Stomach (tissue), 9 donors: ENCODE data around the gene IFNAR1. TPM values are rescaled to one million over a fixed set of nuclear protein-coding genes. Genes with fewer than 3 reads are reported as not detected.

Experiments
- DNase-seq, 2 donors: peaks; one replicate each; pipeline versions ENCODE4 v3.0.0 to v3.0.0-alpha.2; 2013 to 2019
- H3K27ac ChIP-seq, 5 donors: fragments of 200-600 bp in 4 of 5; sonication (generic) in 4 of 5; one replicate each; pipeline ENCODE4 v1.5.1; 2013 to 2019; ENCODE audit warnings: mild to moderate bottlenecking in 1 of 5, moderate library complexity in 1 of 5
- H3K27me3 ChIP-seq, 3 donors: fragments of 200-600 bp; sonication (generic); one replicate each; pipeline ENCODE4 v1.5.1; 2017 to 2019; ENCODE audit warnings: mixed run types in 1 of 3
- H3K36me3 ChIP-seq, 4 donors: fragments of 200-600 bp; sonication (generic); 1 replicate in 3 of 4; 2 replicates in 1 of 4; pipeline ENCODE4 v1.5.1; 2016 to 2019
- H3K4me1 ChIP-seq, 4 donors: fragments of 200-600 bp; sonication (generic); one replicate each; pipeline ENCODE4 v1.5.1; 2016 to 2019
- H3K4me3 ChIP-seq, 4 donors: fragments of 200-600 bp; sonication (generic) in 3 of 4; one replicate each; pipeline ENCODE4 v1.5.1; 2016 to 2019; ENCODE audit warnings: mild to moderate bottlenecking in 1 of 4
- H3K9me3 ChIP-seq, 4 donors: fragments of 200-600 bp; sonication (generic); one replicate each; pipeline ENCODE4 v1.5.1; 2016 to 2019
- CTCF ChIP-seq, 7 experiments: fragments of 450-650 bp in 4 of 7; fragments of 200-600 bp in 3 of 7; sonication (generic) in 3 of 7; IDR thresholded peaks; one replicate each; pipeline ENCODE4 v1.5.1; 2016 to 2019; ENCODE audit warnings: antibody characterized with exemption in 7 of 7, control low read depth in 2 of 7, mild to moderate bottlenecking in 1 of 7
- EP300 ChIP-seq: sonication (generic); formaldehyde crosslinking; IDR thresholded peaks from one replicate; pipeline ENCODE4 v1.6.1; 2017; ENCODE audit warnings: antibody characterized with exemption
- POLR2A ChIP-seq, 4 donors: fragments of 450-650 bp; IDR thresholded peaks; one replicate each; pipeline ENCODE4 v1.6.1; 2016; ENCODE audit warnings: antibody characterized with exemption in 4 of 4, control low read depth in 2 of 4, mild to moderate bottlenecking in 1 of 4, moderate library complexity in 1 of 4
- POLR2AphosphoS5 ChIP-seq, 3 donors: sonication (generic); formaldehyde crosslinking; IDR thresholded peaks; one replicate each; pipeline ENCODE4 v1.6.1; 2016; ENCODE audit warnings: antibody characterized with exemption in 3 of 3
- WGBS, 5 donors: extraction: QIAGEN DNeasy Blood & Tissue Kit in 3 of 5; methylation state at CpG; one replicate each; pipeline versions ENCODE4 v1.1.5 to v1.1.7; 2013 to 2018; 5-methylcytosine and 5-hydroxymethylcytosine counted together
- intact Hi-C: fragments of 100-400 bp; cut with DNase I; formaldehyde crosslinking; loops from one replicate; pipeline ENCODE4 v1.15.1; 2023; ENCODE audit warnings: low total_unique reads
- polyA plus RNA-seq, 3 donors: library from polyadenylated mRNA; stranded (reverse); fragments of 200-250 nt; gene quantifications; one replicate each; pipeline ENCODE4 v1.2.3, GENCODE V29; 2013
- total RNA-seq, 5 donors: library from RNA; depleted of rRNA; stranded (reverse); fragments of >200 nt; gene quantifications; one replicate each; pipeline versions ENCODE4 v1.1.0 to v1.2.3, GENCODE V29; 2014 to 2016
- donor health status: healthy with polysubstance abuse.
- donor health status: Bipolar disorder and iron deficiency.
- donor health status: healthy.

Gene IFNAR1
- total and polyA plus RNA-seq, 8 donors, result 2.6 to 34.5 (median 11.2) TPM

GRCh38 chr21:33313183-33313582 is 11.6 kb upstream of the IFNAR1 start:
- Histone ChIP-seq H3K4me3 (no peak overlapping the region), H3K27ac (no peak overlapping the region), H3K9me3 (peaks cover 0 to 7% (median 0%) of the 10 kb centered on the region in 4 donors), H3K27me3 (no peaks in the 10 kb centered on the region), H3K4me1 (no peaks in the 10 kb centered on the region), H3K36me3 (no peaks in the 10 kb centered on the region)
- 87 to 96% (median 93%) methylated on average over 1 of the region's 1 CpG for WGBS, 5 donors
- DNase-seq, result no peak
- intact Hi-C loops, result no loop called here
- TF ChIP-seq POLR2A (IDR thresholded peaks at IDR 0.05), result no peak
- TF ChIP-seq POLR2AphosphoS5 (IDR thresholded peaks at IDR 0.05), result no peak
- TF ChIP-seq EP300, result no peak
- no peak for TF ChIP-seq CTCF (IDR thresholded peaks at IDR 0.05)

- H3K27ac ChIP-seq, result no peak overlapping the region
- TF ChIP-seq EP300 (no peak), CTCF (IDR thresholded peaks at IDR 0.05) (no peak), POLR2A (IDR thresholded peaks at IDR 0.05) (no peak), POLR2AphosphoS5 (IDR thresholded peaks at IDR 0.05) (no peak)
- H3K27me3 ChIP-seq, result no peaks in the 10 kb centered on the region
- no peak for DNase-seq
- H3K9me3 ChIP-seq, result peaks cover 0 to 7% (median 0%) of the 10 kb centered on the region in 4 donors
- H3K4me1 ChIP-seq, result no peaks in the 10 kb centered on the region
- H3K36me3 ChIP-seq, result no peaks in the 10 kb centered on the region
- no peak overlapping the region for H3K4me3 ChIP-seq
- WGBS, 5 donors, result 78 to 95% (median 89%) methylated on average over 4 of the region's 4 CpGs
- intact Hi-C loops, result no loop called here
These were observed 11.2 kb upstream of the IFNAR1 start for GRCh38 chr21:33313611-33314010.

GRCh38 chr21:33314111-33314510 is 10.7 kb upstream of the IFNAR1 start:
- no peak for DNase-seq
- WGBS, 5 donors, result 67 to 85% (median 79%) methylated on average over 4 of the region's 4 CpGs
- H3K27ac ChIP-seq, result no peak overlapping the region
- no peaks in the 10 kb centered on the region for H3K4me1 ChIP-seq
- no peak for TF ChIP-seq POLR2AphosphoS5 (IDR thresholded peaks at IDR 0.05)
- TF ChIP-seq CTCF (IDR thresholded peaks at IDR 0.05), result no peak
- TF ChIP-seq EP300, result no peak
- TF ChIP-seq POLR2A (IDR thresholded peaks at IDR 0.05), result no peak
- intact Hi-C loops, result no loop called here
- peaks cover 0 to 7% (median 0%) of the 10 kb centered on the region in 4 donors for H3K9me3 ChIP-seq
- no peaks in the 10 kb centered on the region for H3K27me3 ChIP-seq
- no peak overlapping the region for H3K4me3 ChIP-seq
- H3K36me3 ChIP-seq, result no peaks in the 10 kb centered on the region

- Histone ChIP-seq H3K4me3 (no peak overlapping the region), H3K36me3 (no peaks in the 10 kb centered on the region), H3K27me3 (no peaks in the 10 kb centered on the region), H3K9me3 (peaks cover 0 to 7% (median 0%) of the 10 kb centered on the region in 4 donors), H3K4me1 (no peaks in the 10 kb centered on the region), H3K27ac (no peak overlapping the region)
- intact Hi-C loops, result no loop called here
- TF ChIP-seq CTCF (IDR thresholded peaks at IDR 0.05) (no peak), EP300 (no peak), POLR2AphosphoS5 (IDR thresholded peaks at IDR 0.05) (no peak), POLR2A (IDR thresholded peaks at IDR 0.05) (no peak)
- no peak for DNase-seq
- WGBS, 5 donors, result 65 to 80% (median 74%) methylated on average over 5 of the region's 5 CpGs
These were observed 8.6 kb upstream of the IFNAR1 start for GRCh38 chr21:33315946-33316710.
